GM18861 (cell line): ENCODE data around the gene PHTF1.
"Not testable (repeated sequence)": the region's sequence is repeated elsewhere in the genome, so short reads cannot be mapped to it uniquely, and the experiment has no call there.

ENCODE experiments used
- ATAC-seq: cut with Tn5 transposase; IDR thresholded peaks from one replicate; pipeline ENCODE4 v1.9.1; 2021; ENCODE audit not compliant: unreplicated experiment

Gene PHTF1

DNA sequence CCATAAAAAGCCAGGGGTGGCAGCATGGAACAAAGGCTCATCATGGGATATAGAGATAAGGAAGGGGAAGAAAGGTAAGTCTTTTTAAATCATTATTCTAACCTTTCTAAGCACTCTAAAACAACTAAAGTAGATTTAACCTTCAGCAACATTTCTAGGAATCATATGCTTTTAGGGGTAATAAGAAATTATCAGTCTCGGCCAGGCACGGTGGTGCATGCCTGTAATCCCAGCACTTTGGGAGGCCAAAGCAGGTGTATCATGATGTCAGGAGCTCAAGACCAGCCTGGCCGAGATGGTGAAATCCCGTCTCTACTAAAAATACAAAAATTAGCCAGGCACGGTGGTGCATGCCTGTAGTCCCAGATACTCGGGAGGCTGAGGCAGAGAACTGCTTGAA, 20.3 kb upstream of the PHTF1 start:
- ATAC-seq: no peak

DNA sequence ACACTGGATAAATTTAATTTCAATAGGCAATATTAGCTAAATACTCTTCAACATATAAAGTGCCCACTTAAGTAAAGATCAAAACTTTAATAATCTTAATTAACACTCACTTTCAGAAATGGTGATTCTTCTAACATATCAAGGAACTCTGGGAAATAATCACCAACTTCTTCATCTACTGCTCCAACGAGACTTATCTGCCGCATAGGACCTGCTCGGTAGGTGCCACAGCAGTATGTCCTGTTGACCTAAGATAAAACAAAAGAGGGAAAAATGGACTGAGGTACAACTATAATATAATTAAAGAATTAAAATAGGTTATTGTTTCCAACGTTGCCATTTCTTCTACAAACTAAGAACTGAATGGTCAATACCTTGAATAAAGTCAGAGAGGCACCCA, 18.3 kb upstream of the PHTF1 start:
- ATAC-seq: no peak

DNA sequence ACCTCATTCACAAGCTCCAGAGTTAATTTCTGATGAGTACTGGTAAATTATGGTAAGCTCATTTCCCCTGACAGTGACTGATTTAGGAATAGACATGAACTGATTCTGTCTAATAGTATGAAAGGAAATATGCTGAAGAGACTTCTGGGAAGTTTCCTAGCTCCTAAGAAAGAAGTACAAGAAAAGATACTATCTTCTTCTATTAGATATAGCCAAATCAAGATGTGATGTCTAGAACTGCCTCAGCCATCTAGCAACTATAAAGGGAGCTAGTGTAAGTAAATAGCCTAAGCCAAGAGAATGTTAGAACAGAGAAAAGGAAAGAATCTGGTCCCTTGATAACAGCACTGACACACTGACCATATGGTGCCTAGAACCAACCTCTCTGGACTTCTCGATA, 10.7 kb upstream of the PHTF1 start:
- no peak for ATAC-seq

DNA sequence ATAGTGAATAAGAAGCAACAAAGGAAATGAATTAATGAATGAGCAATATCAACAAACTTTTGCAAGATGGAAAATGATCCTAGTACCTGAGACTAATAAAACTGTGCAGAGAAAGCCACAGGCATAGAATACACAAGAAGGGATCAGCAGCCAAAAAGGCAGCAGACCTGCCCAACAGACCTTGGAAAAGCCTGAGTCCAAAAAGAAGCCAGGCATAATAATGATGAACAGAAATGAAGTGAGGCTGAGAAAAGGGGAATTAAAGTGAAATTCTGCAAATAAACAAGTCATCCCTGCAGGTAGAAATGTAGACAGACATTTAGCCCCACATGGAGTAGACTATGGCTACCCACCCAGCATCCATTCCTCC, 10.3 kb upstream of the PHTF1 start:
- ATAC-seq: no peak

DNA sequence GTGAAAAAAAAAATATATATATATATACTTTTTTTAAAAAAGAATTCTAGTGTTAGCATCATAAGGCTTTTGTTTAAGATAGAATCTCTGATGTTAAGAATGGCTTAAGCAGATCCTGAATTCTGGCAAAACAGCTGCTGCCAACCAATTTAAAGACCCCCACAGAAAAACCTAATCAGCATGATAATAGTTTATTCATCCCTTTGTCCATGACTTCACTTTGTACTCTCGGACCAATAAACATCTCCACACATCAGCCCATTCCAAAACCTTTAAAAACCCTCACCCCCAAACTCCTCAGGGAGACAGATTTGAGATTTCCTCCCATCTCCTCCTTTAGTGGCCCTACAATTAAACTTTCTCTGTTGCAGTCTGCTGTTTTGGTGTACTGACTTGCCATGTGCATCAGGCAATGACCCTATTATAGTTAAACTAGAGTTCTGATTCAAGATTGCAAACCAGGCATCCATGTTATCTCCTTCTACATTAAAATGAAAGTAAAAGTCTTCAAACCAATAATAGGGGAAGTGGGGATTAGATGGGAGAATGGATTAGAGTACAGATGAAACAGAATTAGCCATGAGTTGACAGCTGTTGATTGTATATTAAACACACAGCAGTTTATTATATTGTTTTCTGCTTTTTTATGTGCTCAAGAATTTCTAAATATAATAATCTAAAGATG, 9.8 kb upstream of the PHTF1 start:
- ATAC-seq: no peak

DNA sequence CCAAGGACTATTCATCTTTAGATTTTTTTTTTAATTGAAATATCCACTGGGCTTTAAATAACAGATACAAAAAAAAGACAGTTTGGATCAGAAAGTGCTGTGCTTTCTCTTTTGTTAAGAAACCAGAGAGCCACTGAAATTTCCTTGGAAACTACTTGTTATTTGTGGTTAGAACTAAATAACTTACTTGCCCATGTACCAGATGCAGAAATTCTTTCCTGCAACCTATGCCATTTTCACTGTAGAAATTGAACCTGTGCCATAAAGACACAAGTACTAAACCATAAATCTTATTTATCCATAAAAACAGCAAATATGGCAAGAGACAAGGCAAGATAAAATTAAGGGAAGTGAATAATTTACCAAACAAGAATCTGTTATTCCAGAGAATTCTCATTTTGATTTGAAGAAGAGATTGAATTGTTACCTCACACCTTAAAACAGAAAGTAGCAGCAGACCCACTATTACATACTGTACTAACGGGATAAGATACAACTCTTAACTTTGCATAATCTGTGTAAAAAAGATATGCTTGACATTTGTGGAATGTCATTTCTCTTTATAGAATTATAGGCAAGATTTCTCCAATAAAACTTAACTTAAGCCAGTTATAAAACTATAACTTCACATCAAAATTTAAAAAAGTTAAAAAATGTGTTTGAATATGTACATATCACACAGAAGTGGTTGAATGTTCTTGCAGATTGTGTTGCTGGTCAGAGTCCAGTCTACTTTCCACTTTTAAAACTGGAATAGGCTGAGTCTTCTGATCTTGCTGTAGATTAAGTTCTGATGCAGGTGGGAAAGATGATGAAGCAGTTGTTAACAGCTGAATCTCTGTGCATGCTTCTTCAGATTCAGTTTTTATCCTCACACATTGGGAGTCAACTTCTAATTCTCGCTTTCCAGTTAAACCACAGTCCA, 6.3 kb upstream of the PHTF1 start:
- ATAC-seq: no peak

DNA sequence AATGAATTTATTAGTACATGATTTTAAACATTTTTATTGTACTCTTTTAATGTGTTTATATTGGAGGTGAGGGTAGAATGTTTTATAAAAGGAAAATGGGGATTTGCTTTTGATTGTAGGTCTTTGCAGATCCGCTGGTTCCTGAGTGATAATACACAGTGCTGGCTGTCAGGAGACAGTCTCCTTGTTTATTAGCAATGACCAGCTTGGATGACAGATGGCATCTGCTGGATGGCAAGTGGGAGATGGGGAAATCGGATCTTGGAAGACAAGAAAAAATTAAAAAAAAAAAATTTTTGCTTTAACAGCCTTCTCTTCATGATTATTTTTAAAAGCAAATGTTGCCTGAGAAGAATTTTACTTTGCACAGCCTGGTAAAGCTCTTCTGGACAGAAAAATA, 4.4 kb upstream of the PHTF1 start:
- no peak for ATAC-seq

DNA sequence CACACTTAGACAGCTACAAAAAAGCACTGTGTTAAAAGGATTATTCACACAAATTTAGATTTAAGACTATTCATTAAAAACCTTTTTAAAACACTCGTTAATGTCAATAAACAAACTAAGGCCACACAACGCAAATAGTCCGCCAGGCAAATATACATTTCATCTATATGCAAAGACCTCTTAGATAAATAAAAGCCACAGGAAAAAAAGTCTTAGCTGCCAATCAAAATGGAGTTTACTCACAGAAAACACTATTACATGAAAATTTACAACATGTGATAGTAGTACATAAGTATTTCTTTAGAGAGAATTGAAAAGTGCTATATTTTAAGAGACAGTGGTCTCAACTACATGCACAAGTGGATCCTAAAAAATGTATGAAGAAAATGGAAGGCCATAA, 2.7 kb upstream of the PHTF1 start:
- ATAC-seq: no peak

DNA sequence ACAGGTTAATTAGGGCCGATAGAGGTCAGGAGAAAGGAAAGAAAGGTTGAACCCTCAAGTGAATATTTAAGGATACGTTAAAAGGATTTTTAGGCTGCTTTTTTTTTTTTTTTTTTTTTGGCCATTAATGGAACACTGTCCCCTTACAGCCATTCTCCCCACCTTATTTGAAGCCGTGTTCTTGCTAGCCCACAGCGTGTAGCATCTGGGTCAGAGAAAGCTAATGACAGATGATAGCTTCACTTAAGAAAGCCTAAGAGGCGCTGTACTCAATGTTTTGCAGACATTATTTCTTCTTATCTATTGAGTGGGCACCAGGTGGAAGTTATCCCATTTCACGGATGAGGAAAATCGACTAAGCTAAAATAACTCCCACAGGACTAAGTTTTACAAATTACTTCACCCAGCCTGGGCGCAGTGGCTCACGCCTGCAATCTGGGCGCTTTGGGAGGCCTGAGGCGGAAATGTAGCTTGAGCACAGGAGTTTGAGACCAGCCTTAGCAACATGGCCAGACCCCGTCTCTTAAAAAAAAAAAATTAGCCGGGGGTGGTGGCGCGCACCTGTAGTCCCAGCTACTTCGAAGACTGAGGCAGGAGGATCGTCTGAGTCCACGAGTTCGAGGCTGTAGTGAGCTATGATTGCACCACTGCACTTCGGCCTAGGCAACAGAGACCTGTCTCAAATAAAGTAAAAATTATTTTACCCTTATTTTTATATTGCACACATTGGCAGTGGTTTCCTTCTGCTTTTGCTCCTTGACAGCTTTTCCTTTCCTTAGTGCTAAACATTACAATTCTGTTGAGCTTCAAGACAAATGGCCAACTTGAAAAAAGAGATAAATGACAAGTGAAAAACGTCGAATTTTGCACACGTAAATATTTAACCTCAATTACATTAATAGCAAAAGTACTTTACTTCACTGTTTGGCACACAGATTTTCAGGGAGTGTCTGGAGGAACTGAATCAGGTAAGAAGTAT, 1.1 kb upstream of the PHTF1 start:
- no peak for ATAC-seq

DNA sequence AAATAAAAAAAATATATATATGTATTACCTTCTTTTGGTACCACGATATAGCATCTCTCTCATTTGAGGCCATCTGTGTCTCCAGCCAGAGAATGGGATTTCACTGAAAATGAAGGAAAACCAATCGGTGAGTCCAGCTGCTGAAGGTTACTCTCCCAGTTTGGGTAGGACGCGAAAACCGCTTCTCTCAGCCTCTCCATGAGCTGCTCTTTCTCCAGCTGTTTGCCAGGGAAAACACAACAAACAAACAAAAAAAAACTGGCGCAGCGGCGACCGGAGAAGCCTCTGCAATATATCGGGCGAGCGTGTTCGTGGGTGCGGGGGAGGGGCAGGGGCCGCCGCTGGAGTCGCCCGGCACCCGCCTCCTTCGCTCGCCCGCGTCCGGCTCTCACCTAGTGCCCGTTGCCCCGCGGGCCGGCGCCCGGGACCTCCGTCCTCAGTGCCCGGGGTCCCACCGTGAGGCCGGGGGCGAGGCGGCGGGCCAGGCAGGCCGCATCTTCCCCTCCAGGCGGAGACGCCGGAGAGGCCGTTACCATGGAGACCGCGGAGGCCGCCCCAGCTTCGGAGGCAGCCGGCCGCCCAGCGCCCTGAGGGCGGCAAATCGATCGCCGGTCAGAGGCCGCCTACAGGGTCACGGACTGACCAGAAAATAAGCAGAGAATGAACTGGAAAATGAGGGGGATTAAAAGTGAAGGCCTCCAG, 504 bp downstream of the PHTF1 start:
- peak; percentile 52 for ATAC-seq

DNA sequence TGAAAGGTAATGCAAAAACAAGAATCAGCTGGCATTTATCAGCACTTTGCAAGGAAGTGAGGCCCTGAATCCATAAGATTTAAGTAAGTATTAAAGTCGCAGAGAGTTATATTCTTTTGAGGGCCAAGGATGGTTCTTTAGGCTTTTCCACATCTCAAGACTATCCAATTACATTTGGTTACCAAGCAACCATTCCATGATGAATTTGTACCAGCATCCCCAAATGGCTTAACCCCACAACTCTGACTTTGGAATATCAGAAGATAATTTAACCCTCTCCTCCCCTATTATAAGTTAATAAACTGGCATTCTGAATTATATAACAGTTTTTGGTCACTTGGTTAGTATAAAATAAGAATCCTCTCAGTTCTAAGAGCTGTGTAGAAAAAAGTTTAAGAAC, 2.8 kb downstream of the PHTF1 start:
- ATAC-seq: no peak

DNA sequence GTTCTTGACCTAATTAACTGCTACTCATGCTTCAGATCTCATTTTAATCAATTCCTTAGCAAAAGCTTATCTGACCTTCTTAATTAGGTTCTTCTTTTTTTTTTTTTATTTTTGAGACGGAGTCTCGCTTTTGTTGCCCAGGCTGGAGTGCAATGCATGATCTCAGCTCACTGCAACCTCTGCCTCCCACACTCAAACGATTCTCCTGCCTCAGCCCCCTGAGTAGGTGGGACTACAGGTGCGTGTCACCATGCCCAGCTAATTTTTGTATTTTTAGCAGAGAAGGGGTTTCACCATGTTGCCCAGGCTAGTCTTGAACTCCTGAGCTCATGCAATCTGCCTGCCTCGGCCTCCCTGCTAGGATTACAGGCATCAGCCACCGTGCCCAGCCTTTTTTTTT, 6.0 kb downstream of the PHTF1 start:
- ATAC-seq: not testable (repeated sequence)

DNA sequence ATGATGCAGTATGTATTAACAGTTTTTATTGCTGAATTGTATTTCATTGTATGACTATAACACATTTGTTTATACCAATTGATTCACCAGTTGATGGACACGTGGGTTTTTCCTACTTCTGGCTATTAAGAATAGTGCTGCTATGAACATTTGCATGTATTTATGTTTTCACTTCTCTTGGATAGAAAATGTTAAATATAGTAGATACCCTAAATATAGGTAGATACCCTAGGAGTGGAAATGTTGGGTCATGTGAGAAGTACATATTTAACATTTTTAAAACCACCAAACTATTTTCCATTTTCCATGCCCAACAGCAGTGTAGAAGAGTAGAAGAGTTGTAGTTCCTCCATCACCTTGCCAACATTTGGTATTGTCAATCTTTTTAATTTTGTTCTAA, 7.8 kb downstream of the PHTF1 start:
- ATAC-seq: no peak

DNA sequence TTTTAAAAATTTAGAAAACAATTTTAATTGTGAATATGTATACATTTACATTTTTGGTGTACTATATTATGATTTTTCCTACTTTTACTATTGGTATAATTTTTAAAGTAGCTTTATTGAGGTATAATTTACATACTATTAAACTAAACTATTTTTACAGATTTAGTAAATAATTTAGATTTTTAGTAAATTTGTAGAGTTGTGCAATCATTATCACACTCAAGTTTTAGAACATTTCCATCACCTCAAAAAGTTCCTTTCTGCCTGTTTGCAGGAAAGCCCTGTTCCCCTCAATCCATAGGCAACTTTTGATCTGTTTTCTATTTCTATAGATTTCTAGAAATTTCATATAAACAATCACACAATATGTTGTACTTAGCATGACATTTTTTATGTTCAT, 8.2 kb downstream of the PHTF1 start:
- ATAC-seq: no peak

DNA sequence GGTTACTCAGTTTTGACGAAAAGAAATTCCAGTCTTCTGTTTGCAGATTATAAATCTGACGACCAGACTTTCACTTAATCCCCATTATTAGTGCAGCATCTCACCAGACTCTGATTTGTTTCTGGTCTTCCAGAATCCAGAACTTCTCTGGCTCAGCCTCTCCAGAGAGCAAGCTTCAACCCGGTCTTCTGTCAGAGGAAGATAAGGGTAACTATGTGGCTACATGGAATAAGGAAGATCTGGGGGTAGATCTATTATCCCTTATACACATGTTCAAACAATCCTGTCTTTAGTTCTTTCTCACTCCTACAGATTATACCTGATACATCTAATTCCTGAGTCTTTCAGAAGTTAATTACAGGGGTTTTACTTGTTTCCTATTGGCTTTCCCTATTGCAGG, 9.9 kb downstream of the PHTF1 start:
- ATAC-seq: no peak

DNA sequence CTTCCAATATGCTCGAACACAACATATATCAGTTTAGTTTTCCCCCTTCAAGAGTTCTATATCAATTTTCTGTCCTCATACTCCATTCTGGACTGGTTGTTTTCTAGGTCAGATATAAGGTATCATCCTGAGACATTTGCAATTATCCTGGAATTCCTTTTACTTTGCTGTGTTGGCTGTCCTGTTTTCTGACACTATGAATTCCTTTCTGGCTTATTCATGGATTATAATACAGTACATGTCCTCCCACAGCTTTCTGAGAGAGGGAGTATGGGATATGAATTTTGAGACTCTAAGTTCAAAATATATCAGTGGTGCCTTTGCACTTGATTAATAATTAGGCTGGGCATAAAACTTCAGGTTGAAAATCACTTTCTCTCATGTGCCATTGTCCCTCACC, 11.9 kb downstream of the PHTF1 start:
- no peak for ATAC-seq

DNA sequence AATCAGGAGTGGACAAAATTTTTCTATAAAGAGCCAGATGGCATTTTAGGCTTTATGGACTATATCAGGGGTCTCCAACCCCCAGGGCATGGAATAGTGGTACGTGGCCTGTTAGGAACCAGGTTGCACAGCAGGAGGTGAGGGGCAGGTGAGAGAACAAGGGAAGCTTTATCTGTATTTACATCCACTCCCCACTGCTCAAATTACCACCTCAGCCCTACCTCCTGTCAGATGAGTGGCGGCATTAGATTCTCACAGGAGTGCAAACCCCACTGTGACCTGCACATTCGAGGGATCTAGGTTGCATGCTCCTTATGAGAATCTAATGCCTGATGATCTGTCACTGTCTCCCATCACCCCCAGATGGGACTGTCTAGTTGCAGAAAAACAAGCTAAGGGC, 13.9 kb downstream of the PHTF1 start:
- no peak for ATAC-seq

DNA sequence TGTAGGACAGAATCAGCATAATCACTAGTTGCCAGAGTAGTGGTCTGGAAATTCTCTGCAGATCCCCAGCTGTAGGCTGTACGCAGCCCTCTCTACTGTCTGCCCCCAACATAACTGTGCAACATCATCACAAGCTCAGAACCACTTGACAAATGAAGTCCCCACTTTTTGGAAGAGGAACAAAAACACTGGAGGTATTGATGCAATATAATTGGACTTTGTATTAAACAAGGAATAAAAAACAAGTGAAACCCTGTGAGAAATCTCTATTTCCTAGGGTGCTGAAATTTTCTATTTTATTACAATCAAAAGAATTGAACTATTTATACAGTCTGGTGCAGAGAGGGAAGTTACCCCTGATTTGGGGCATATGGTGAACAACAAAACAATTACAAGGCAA, 15.2 kb downstream of the PHTF1 start:
- ATAC-seq: no peak

DNA sequence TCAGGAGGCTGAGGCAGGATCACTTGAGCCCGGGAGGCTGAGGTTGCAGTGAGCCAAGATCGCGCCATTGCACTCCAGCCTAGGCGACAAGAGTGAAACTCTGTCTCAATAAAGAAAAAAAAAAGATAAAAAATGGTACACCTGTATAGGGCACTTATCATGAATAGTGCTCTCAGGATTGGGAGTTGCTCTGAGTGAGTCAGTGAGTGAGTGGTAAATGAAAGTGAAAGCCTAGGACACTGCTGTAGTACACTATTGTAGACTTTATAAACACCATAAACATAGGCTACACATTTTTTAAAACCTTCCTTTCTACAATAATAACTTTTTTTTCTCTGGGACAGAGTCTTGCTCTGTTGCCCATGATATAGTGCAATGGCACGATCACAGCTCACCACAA, 16.8 kb downstream of the PHTF1 start:
- no peak for ATAC-seq

DNA sequence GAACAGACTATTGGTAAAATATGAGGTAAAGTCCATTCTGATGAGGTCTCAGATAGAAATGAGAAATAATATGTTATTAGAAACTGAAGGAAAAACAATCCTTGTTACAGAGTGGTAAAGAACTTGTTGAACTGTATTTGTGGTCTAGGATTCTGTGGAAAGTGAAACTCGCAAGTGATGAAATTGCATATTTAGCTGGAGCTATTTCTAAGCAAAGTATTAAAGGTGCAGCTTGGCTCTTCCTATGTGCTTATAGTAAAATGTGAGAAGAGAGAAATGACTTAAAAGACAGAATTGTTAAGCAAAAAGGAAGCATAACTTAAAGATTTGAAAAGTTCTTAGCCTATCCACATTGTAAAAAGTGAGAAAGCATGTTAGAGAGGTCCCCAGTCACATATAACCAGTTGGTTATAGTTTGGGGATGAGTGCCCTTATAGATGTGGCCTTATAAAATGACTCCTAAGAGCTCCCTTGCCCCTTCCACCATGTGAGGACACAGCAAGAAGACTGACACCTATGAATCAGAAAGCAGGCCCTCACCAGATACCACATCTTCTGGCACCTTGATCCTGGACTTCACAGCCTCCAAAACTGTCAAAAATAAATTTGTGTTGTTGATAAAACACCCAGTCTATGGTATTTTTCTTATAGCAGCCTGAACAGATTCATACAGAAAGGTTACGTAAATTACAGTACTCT, 24.8 kb downstream of the PHTF1 start:
- no peak for ATAC-seq
